NCI-H446 (cell line): ENCODE data around the gene SMG6.
"Not testable (repeated sequence)": the region's sequence is repeated elsewhere in the genome, so short reads cannot be mapped to it uniquely, and the experiment has no call there.

Experiments
- DNase-seq, 2 experiments: peaks; one replicate each; lab custom pipeline; 2025; lab: John Stamatoyannopoulos, UW

The SMG6 gene

DNA sequence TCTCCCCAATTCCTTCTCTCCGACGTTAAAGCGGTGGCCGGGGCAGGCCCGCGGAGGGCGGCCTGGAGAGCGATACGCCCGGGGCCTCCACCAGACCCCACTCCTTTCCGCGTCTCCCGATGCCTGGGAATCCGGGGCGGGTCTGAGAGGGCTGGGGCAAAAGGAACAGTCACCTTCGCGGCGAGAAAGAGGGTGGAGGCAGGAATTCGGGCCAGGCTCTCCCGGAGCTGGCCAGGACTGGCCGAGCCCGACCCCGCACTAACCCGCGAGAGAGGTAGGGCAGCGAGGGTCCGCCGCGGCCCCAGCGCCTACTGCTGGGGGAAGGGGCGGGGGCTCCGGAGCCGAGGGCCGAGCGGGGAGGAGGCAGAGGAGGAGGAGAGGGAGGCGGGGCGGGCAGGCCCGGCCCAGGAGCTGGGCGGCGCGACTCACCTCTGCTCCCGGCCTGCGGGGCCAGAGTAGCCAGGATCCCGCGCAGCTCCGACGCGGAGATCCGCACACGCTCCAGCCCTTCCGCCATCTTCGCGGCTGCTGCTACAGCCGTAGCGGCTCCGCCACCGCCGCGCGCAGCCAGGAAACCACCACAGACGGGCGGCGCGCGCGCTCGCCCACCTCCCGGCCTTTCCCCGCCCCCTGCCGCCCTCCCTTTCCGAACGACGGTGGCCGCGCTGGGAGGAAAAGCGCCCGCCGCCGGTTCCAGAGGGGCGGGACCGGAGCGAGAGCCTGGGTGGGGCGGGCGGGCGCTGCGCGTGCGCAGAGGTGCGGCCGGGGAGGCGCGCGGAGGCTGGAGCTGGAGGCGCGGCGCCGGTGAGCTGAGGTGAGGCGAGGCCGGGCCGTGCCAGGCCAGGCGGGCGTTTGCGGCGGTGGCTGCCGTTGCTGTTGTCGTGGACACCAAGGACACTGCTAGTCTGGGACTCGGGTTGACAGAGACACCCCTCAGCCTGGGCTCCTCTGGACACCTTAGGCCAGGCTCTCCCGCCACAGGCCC, at the start of gene SMG6, which contains the start of gene SRR:
SMG6 (minus strand) TSS at position 582 of the 985 bp plus-strand sequence; CDS start at position 517, 65 bp downstream.
SRR (plus strand) TSS at position 747 of the 985 bp plus-strand sequence. CDS start 11,611 bp downstream, outside the sequence.
- peak; percentile 81 to 93 for DNase-seq

DNA sequence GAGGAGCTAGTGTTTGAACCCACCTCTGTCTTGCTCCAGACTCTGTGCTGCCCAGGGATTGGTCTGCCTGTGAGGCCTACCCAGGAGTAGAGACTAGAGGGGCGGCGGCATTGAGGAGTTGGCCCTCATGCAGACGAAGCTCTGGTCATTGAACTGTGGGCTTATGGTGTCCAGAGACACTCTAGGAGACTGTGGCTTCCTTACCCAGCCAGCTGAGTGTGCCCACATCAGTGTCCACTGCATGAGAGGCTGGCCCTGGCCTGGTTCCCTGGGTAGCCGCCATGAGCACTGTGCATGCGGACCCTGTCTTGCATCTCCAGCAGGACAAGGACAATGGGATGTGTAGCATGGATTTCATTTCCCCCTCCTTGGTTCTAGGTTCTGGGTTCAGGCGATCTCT, 47.7 kb upstream of the SMG6 start:
- DNase-seq: no peak

GRCh38 chr17:2347805-2348685, 44.5 kb upstream of the SMG6 start:
- peak; percentile 46 to 77 for DNase-seq

DNA sequence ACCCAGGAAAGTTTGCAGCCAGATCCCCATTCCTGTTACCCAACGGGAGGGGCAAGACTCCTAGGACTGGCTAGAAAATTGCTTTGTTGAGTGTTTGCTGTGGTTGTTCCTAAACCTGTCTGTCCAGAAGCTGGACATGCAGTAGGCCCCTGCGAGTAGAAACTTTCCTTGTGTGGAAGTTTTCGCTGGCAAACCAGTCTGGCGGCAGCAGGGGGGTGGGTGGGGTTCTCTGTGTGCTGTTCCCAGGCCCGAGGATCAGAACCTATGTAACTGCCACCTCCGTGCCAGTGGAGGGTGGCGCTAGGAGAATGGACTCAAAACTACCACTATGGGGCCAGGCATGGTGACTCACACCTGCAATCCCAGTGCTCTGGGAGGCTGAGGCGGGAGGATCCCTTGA, 42.9 kb upstream of the SMG6 start:
- no peak for DNase-seq

DNA sequence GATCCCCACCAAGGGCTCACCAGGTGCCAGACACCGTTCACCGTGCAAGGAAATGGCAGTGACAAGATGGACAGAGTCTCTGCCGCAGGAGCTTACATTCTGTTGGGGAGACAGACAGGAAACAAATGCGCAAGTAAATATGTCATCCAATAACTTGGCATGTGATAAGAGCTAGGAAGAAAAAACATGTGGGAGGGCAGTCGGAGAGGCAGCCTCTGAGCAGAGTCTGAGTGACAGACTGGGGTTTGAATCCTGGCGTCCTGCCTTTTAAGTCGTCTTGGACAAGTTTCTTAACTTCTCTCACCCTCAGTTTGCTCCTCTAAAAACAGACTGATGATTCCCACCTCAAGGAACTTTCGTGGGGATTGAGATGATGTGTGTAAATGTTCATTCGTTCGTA, 40.9 kb upstream of the SMG6 start:
- DNase-seq: no peak

DNA sequence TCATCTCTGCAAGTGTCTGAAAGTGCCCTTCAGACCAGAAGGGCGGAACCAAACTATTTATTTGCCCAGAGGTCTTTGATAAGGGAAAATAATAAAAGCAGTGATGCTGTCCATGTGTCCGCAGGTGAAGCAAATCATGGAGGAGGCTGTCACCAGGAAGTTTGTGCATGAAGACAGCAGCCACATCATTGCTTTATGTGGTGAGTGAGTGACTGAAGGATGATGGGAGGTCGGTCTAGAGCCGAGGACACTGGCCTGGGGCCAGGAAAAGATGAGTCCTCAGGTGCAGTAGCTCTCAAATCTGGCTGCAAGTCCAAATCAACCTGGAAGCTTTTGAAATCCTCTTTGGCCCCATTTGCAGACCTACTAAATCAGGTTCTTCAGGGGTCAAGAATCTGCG, 39.8 kb upstream of the SMG6 start:
- no peak for DNase-seq

- no peak for DNase-seq
Observed at GRCh38 chr17:2338315-2338657, 34.7 kb upstream of the SMG6 start.

- peak in 1 of 2 experiments; percentile 35 for DNase-seq
Observed at GRCh38 chr17:2337544-2338314, 34.1 kb upstream of the SMG6 start.

DNA sequence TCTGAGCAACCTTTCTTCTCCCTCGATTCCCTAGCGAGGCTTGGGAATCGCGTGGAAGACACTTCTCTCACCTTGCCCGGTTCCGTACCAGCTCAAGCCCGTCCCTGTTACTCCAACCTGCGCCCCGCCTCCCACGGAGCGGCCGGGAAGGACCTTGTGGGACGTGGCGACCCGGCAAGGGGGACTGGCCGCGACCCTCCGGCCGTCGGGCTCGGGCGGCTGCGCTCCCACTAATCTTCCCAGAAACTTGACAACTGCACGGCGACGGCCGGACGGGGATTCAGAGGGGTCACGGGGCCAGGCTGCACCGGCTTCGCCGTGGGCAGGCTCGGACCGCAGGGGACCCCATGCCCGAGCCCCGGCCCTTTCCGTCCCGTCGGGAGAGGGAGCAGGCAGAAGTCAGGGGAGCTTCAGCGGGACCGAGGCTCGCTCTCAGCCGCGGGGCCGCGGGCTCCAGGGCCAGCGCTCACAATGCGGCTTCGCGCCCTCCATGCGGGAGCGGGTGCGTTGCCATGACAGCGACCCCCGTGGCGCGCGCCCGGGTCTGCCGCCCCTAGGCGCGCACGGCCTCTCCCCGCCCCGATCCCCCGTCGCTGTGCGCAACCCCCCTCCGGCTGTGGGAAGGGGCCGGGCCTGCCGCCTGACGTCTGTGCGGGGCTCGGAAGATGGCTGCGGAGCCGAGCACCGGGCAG, 33.4 kb upstream of the SMG6 start, which contains the start of gene SGSM2:
SGSM2 (plus strand) TSS at position 650 of the 692 bp plus-strand sequence. CDS start 188 bp downstream, outside the sequence.
- DNase-seq: peak; percentile 24 to 77

- peak; percentile 83 to 91 for DNase-seq
Observed at GRCh38 chr17:2336215-2336851, 32.7 kb upstream of the SMG6 start, which contains the start of gene TSR1. Gene TSR1 (minus strand): TSS chr17:2336457. CDS start chr17:2336427, 30 bp downstream.

GRCh38 chr17:2335726-2336214, 32.2 kb upstream of the SMG6 start:
- DNase-seq: no peak

- no peak for DNase-seq
Observed at GRCh38 chr17:2331303-2331702, 27.7 kb upstream of the SMG6 start.

- no peak for DNase-seq
Observed at GRCh38 chr17:2323629-2324314, 20.2 kb upstream of the SMG6 start.

- DNase-seq: no peak
Observed at GRCh38 chr17:2321399-2321798, 17.8 kb upstream of the SMG6 start.

DNA sequence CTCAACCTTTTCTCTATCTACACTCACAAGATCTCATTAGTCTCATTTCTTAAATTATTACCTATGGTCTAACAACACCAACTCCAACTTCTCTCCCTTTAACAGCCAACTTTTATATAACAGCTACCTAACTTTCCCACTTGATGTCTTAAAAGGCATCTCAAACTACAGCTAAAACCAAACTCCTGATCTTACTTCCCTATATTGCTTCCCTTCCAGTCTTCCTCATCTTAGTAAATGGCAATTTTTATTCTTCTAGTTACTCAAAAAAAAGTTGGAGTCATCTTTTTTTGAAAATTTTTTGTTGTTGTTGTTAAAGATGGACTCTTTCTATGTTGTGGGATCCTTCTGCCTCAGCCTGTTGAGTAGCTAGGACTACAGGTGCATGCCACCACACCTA, 15.5 kb upstream of the SMG6 start:
- no peak for DNase-seq

DNA sequence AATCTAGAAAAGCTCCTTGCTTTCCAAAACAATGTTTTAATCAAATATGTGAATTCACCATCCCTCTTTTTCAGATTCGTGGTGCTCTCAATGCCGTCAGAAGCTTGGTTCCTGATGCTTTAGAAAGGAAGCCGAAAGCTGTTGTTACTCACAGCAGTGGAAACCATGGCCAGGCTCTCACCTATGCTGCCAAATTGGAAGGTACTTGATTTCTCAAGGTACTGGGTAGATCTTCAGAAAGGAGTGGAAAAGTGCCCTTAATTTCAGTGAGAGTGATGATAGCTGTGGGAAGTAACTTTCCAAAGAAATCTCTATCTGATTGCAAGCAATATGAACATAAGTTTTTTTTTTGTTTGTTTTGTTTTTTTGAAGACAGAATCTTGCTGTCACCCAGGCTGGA, 14.2 kb upstream of the SMG6 start:
- DNase-seq: no peak

DNA sequence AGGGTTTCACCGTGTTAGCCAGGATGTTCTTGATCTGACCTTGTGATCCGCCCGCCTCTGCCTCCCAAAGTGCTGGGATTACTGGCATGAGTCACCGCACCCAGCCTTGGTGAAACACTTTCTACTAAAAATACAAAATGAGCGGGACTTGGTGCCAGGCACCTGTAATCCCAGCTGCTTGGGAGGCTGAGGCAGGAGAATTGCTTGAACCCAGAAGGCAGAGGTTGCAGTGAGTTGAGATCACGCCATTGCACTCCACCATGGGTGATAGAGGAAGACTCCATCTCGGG, 13.3 kb upstream of the SMG6 start:
- not testable (repeated sequence) for DNase-seq

GRCh38 chr17:2312736-2313135, 9.2 kb upstream of the SMG6 start:
- no peak for DNase-seq

DNA sequence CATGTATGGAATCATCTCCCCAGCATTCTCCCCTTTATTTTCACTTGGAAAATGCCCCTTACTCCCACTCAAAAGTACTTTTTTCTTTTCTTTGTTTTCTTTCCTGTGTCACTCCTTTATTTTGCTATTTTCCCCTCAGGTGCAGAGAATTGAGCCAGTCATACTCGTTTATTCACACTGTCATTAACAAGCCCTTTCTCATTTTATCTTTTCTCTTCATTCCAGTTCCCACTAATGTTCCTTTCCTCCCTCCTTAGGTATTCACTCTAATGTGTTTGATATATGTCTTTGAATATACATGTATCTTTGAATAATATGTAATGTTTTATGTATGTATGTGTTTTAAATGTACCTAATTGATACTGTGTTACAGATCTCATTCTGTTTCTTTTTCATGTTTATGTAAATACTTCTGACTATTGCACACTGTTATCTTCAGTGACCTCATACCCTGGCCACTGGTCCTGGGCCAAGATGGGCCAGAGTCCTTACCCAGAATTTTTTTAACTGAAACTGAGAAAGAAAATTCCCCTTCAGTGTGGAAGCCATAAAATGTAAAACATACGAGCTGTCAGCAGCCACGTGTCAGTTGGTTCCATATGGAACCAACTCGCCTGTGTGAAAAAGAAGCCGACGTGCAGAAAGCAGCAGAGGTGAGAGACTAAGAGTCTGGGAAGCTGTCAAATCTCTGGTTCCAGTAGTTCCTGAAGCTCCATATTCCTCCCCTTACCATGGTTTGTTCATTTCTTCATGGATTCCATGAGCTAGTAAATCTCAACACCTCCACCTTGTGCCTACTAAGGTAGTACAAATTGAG, 6.0 kb upstream of the SMG6 start:
- no peak for DNase-seq
